ENCODE results near the gene PLAAT4. TPM values are rescaled to one million over a fixed set of nuclear protein-coding genes. Genes with fewer than 3 reads are reported as not detected.

PLAAT4 gene
- total RNA-seq, 2 experiments from 2014 or later: 80.4 to 82.4 TPM

- H3K9me3 ChIP-seq (ENCODE audit: control insufficient read depth in 1 of 2, insufficient read depth in 1 of 2, low read length in 2 of 2): no peaks in the 10 kb centered on the region
- POLR2A ChIA-PET: interaction anchor here (1.4 to 6.5 kb wide), 3 partner anchors 18 to 81 kb away, joined by 3 to 86 read pairs (median 44); partner anchors contain the start of gene PLAAT4
- peak overlapping the region in 1 of 2 donors; percentile 21 for H3K27ac ChIP-seq (ENCODE audit: low read depth in 1 of 2, low read length in 2 of 2)
- H3K4me3 ChIP-seq (ENCODE audit: low read length): no peak overlapping the region
- intact Hi-C loops (cut with DNase I, micrococcal nuclease): loop anchor here in 1 of 2 experiments (1.0 to 5.0 kb wide), 2 partner anchors 12 to 78 kb away; no protein-coding TSS in a partner anchor
- DNase-seq (no peak), ATAC-seq (ENCODE audit: poor library complexity) (no peak)
- Mint-ChIP-seq H3K4me1 (ENCODE audit: low read depth) (peaks cover 72% of the 10 kb centered on the region), H3K27me3 (no peaks in the 10 kb centered on the region), H3K4me3 (peak overlapping the region; percentile 3), H3K9me3 (no peaks in the 10 kb centered on the region), H3K36me3 (ENCODE audit: low read depth) (no peaks in the 10 kb centered on the region), H3K27ac (peak overlapping the region; percentile 89)
- no peaks in the 10 kb centered on the region for H3K27me3 ChIP-seq (ENCODE audit: control insufficient read depth in 1 of 2, insufficient read depth in 2 of 2, low read length in 2 of 2)
- no peaks in the 10 kb centered on the region for H3K36me3 ChIP-seq (ENCODE audit: insufficient read depth, low read length)
- peaks cover 51% of the 10 kb centered on the region for H3K4me1 ChIP-seq (ENCODE audit: insufficient read depth, low read length)
- TF ChIP-seq CTCF (IDR thresholded peaks at IDR 0.05): no peak
- CTCF ChIA-PET: no interaction called here
These were observed 18.2 kb downstream of the PLAAT4 start for GRCh38 chr11:63554877-63555223.

GRCh38 chr11:63556404-63557013, 19.9 kb downstream of the PLAAT4 start:
- ChIA-PET POLR2A (interaction anchor here (1.0 to 5.9 kb wide), 3 partner anchors 11 to 24 kb away, joined by 4 to 44 read pairs (median 5); partner anchors contain the start of gene PLAAT4), CTCF (no interaction called here)
- no peaks in the 10 kb centered on the region for H3K36me3 Mint-ChIP-seq (ENCODE audit: low read depth)
- no peaks in the 10 kb centered on the region for H3K27me3 Mint-ChIP-seq
- H3K4me1 ChIP-seq (ENCODE audit: insufficient read depth, low read length): peaks cover 62% of the 10 kb centered on the region
- intact Hi-C loops (cut with DNase I, micrococcal nuclease): no loop called here
- H3K27ac Mint-ChIP-seq: peak overlapping the region; percentile 65
- ATAC-seq (ENCODE audit: poor library complexity) (no peak), DNase-seq (no peak)
- no peak overlapping the region for H3K4me3 Mint-ChIP-seq
- H3K9me3 Mint-ChIP-seq: no peaks in the 10 kb centered on the region
- H3K27ac ChIP-seq (ENCODE audit: low read depth in 1 of 2, low read length in 2 of 2): no peak overlapping the region
- H3K9me3 ChIP-seq (ENCODE audit: control insufficient read depth in 1 of 2, insufficient read depth in 1 of 2, low read length in 2 of 2): no peaks in the 10 kb centered on the region
- no peaks in the 10 kb centered on the region for H3K36me3 ChIP-seq (ENCODE audit: insufficient read depth, low read length)
- no peak overlapping the region for H3K4me3 ChIP-seq (ENCODE audit: low read length)
- no peaks in the 10 kb centered on the region for H3K27me3 ChIP-seq (ENCODE audit: control insufficient read depth in 1 of 2, insufficient read depth in 2 of 2, low read length in 2 of 2)
- TF ChIP-seq CTCF (IDR thresholded peaks at IDR 0.05): no peak
- peaks cover 75% of the 10 kb centered on the region for H3K4me1 Mint-ChIP-seq (ENCODE audit: low read depth)

- TF ChIP-seq CTCF (IDR thresholded peaks at IDR 0.05): no peak
- DNase-seq (no peak), ATAC-seq (ENCODE audit: poor library complexity) (no peak)
- POLR2A ChIA-PET: interaction anchor here (1.0 kb wide), 1 partner anchor 10 kb away, joined by 4 read pairs; no protein-coding TSS in a partner anchor
- intact Hi-C loops (cut with DNase I, micrococcal nuclease): no loop called here
- H3K4me3 ChIP-seq (ENCODE audit: low read length): no peak overlapping the region
- no peak overlapping the region for H3K27ac ChIP-seq (ENCODE audit: low read depth in 1 of 2, low read length in 2 of 2)
- Mint-ChIP-seq H3K4me3 (no peak overlapping the region), H3K4me1 (ENCODE audit: low read depth) (peaks cover 76% of the 10 kb centered on the region), H3K9me3 (no peaks in the 10 kb centered on the region), H3K36me3 (ENCODE audit: low read depth) (no peaks in the 10 kb centered on the region), H3K27me3 (no peaks in the 10 kb centered on the region), H3K27ac (peak overlapping the region; percentile 16)
- H3K36me3 ChIP-seq (ENCODE audit: insufficient read depth, low read length): no peaks in the 10 kb centered on the region
- H3K27me3 ChIP-seq (ENCODE audit: control insufficient read depth in 1 of 2, insufficient read depth in 2 of 2, low read length in 2 of 2): no peaks in the 10 kb centered on the region
- H3K9me3 ChIP-seq (ENCODE audit: control insufficient read depth in 1 of 2, insufficient read depth in 1 of 2, low read length in 2 of 2): no peaks in the 10 kb centered on the region
- H3K4me1 ChIP-seq (ENCODE audit: insufficient read depth, low read length): peaks cover 52% of the 10 kb centered on the region
- CTCF ChIA-PET: no interaction called here
These were observed 21.0 kb downstream of the PLAAT4 start for GRCh38 chr11:63557570-63557969.
